Measurements from ENCODE around the gene CAMK4. TPM values are rescaled to one million over a fixed set of nuclear protein-coding genes. Genes with fewer than 3 reads are reported as not detected.
"Not testable (repeated sequence)": the region's sequence is repeated elsewhere in the genome, so short reads cannot be mapped to it uniquely, and the experiment has no call there.

The CAMK4 gene
- total RNA-seq, 1 experiment from 2014 or later: 19.3 TPM

DNA sequence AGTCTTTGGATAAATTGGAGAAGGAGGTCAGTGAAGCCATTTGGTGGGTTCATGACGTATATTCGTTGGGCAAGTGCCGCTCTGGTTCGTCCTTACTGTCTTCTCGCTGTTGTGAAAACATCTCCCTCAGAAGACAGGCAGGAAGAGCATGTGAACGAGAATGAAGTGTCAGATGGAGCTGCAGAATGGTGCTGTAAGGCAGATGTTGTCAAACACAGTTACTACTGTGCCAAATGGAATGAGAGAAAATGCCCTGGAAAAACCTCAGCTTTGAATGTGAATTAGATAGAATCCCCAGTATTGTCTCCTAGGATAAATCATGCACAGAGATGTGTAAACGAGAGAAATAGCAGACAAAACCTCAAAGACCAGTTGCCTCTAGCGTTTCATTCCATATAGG is 121.5 kb downstream of the CAMK4 start:
- no peak for DNase-seq
- Histone ChIP-seq H3K4me1 (peaks cover 6% of the 10 kb centered on the region; the same call in 1 of the 2 replicates), H3K4me3 (no peak overlapping the region), H3K27ac (no peak overlapping the region), H3K27me3 (no peaks in the 10 kb centered on the region), H3K36me3 (no peaks in the 10 kb centered on the region), H3K9me3 (replicated peaks) (no peaks in the 10 kb centered on the region; the same call in 1 of the 2 replicates)

DNA sequence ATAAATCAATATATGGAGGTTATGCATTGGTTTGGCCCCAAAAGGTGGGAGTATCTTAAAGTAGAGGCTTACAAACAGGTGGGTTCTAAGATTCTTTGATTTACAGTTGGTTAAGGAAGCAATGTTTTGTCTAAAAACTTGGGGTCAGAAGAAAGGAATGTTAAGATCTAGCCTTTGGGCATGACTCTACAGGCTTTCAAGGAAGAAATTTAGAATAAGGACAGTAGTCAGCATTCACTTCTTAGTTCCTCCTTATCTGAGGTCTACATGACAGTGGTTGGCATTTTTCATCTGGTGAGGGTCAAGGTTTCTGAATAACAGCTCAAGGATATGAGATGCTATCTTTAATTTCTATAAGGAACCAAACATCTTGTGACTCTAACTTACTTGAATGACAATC is 122.8 kb downstream of the CAMK4 start:
- H3K27me3 ChIP-seq: no peaks in the 10 kb centered on the region
- H3K36me3 ChIP-seq: no peaks in the 10 kb centered on the region
- no peak overlapping the region for H3K27ac ChIP-seq
- DNase-seq: no peak
- no peaks in the 10 kb centered on the region for H3K9me3 ChIP-seq (replicated peaks)
- H3K4me1 ChIP-seq: peaks cover 6% of the 10 kb centered on the region; the same call in 1 of the 2 replicates
- H3K4me3 ChIP-seq: no peak overlapping the region

DNA sequence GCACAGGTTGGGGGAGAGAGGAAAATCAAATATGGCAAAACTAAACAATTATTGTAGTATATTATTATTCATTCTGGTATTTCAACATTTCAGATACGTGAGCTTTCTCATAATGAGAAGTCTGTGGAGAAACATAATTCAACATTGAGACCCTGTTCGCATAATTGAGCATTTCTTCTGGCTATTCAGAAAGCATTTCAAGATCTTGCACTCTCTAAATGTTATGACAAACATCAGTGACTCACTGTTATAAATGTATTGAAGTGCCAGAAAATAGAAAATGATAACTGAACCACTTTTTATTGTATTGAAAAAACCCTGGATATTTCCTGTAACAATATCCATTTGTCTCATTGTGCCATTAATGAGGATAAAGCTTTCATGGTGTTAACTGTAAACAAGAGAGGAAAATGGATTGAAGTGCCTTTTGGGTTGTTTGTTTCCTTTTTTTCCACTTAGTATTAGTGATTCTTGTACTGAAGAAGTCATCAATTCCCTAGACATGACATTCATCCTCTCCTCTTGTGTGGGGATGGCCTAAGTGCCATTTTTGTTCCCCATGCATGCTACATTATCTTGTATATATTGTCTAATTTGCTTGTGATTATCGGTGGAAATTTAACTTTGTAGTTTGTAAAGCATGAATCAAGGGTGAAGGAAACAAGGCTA is 124.6 kb downstream of the CAMK4 start:
- Histone ChIP-seq H3K27ac (no peak overlapping the region), H3K4me1 (peaks cover 6% of the 10 kb centered on the region; the same call in 1 of the 2 replicates), H3K9me3 (replicated peaks) (no peaks in the 10 kb centered on the region), H3K4me3 (no peak overlapping the region), H3K27me3 (no peaks in the 10 kb centered on the region), H3K36me3 (no peaks in the 10 kb centered on the region)
- DNase-seq: no peak

DNA sequence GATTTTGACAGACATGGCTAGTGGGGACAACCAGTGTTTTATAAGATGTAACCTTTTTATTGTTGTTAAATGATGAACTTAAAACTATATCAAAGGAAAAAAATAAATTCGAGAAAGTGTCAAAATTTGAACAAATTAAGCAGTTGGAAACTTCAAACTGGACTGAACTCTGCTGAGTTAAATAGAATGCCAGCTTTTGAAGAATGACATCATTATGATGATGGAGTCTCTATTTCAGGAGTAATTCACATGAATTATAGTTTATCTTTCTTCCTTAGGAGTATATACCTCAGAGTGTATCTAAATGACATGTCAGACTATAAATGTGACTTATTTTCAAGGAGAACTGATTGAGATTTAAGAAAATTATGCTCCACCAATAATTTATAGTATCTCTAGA is 125.2 kb downstream of the CAMK4 start:
- Histone ChIP-seq H3K9me3 (replicated peaks) (no peaks in the 10 kb centered on the region), H3K27me3 (no peaks in the 10 kb centered on the region), H3K4me3 (no peak overlapping the region), H3K27ac (no peak overlapping the region), H3K36me3 (no peaks in the 10 kb centered on the region), H3K4me1 (peaks cover 6% of the 10 kb centered on the region; the same call in 1 of the 2 replicates)
- no peak for DNase-seq

DNA sequence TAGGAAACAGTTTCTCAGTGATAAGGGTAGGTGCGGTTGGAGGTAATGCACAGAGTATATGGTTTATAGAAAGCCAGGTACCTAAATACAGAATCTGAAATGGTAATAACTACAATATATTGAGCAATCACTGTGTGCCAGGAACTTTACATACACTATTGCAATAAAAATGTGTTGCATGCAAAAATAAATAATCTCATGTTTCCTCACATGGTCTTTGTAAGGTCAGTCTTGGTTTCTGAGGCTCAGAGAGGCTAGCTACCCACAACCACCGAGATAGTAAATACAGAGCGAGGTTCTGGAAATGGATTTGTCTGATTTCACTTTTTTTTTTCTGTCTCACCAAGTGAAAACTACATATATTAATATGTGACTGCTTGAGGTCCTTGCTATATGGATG is 128.9 kb downstream of the CAMK4 start:
- Histone ChIP-seq H3K27ac (no peak overlapping the region), H3K36me3 (no peaks in the 10 kb centered on the region), H3K27me3 (no peaks in the 10 kb centered on the region), H3K4me3 (no peak overlapping the region), H3K4me1 (no peaks in the 10 kb centered on the region), H3K9me3 (replicated peaks) (no peaks in the 10 kb centered on the region)
- no peak for DNase-seq

DNA sequence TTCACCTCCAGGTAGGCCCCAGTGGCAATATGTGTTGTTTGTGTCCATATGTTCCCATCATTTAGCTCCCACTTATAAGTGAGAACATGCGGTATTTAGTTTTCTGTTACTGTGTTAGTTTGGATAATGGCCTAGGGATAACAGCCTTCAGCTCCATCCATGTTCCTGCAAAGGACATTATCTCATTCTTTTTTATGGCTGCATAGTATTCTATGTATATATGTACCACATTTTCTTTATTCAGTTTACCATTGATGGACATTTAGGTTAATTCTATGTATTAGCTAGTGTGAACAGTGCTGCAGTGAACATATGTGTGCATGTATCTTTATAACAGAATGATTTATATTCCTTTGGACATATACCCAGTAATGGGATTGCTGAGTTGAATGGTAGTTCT is 134.5 kb downstream of the CAMK4 start:
- H3K4me1 ChIP-seq; H3K27me3 ChIP-seq; H3K36me3 ChIP-seq; H3K9me3 ChIP-seq (replicated peaks); H3K27ac ChIP-seq; H3K4me3 ChIP-seq; DNase-seq: not testable (repeated sequence)

DNA sequence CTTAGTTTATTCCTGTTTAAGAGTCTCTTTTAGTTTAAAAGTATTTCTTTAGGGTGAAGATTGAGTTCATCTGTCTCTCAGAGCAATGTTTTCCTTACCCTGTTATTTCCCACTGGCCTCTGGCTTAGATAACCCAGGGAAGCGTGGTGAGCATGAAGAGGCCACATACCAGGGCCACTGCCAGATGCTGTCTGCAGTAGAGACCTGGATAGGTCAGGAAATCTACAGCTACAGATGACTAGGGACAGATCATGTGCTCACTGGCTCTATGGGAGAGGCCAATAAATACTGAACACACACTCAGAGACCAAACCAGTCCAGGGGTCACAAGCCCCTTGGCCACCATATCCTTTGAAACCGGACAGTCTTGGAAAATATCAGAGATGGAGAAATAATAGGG is 136.0 kb downstream of the CAMK4 start:
- Histone ChIP-seq H3K27ac (no peak overlapping the region), H3K9me3 (replicated peaks) (no peaks in the 10 kb centered on the region), H3K4me1 (no peaks in the 10 kb centered on the region), H3K36me3 (peaks cover 2% of the 10 kb centered on the region; the same call in 1 of the 2 replicates), H3K27me3 (no peaks in the 10 kb centered on the region), H3K4me3 (no peak overlapping the region)
- DNase-seq: no peak

DNA sequence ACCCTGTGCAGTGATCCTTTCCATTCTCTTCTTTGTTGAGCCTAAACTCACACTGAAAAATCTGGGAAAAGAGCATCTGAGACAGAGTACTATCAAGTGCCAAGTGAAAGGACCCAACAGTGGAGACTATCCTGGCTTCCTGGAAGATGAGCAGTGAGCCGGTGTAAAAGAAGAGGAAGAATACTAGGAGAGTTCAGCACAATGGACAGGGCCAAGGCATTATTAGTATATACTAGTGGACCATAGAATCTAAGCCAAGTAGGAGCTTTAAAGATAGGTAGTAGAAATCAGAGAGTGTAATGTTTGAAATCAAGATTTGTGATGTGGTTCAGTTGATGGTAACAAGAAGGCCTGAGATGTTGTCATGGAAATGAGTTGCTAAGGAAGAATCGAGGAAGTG is 140.8 kb downstream of the CAMK4 start:
- DNase-seq: peak in 1 of 2 experiments; percentile 51
- H3K4me1 ChIP-seq: no peaks in the 10 kb centered on the region
- no peaks in the 10 kb centered on the region for H3K36me3 ChIP-seq
- H3K27me3 ChIP-seq: no peaks in the 10 kb centered on the region
- no peak overlapping the region for H3K27ac ChIP-seq
- no peak overlapping the region for H3K4me3 ChIP-seq
- H3K9me3 ChIP-seq (replicated peaks): no peaks in the 10 kb centered on the region

DNA sequence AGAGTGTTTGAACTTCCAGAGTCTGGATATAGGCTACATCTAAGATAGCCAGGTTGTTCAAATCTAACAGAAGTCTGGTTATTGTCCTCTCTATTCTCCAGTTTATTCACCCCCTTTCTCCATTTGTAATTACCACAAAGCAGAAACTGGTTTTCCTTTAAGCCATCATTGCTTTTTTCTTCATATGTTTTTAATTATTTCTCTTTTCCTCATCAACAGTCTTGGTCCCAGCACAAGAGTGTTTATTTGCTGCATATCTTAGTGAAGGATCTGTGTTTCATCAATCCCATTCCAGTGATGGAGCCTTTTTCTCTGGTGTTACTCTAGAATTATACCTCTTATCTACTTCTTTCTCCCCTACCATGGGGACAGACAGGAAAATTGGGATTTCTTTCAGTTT is 142.2 kb downstream of the CAMK4 start:
- H3K27ac ChIP-seq: no peak overlapping the region
- no peak for DNase-seq

DNA sequence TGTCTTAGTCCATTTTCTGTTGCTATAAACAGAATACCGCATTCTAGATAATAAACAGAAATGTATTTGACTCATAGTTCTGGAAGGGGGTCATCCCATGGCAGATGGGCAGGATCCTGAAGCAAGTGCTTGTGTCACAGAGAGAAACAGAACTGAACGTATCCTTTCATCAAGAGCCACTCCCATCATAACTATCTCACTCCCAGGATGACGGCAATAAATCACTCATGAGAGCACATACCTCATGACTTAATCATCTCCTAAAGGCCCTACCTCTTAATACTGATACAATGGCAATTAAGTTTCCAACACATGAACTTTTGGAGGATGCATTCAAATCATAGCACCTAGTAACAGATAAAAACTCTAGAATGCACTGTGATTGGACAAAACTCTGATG is 142.9 kb downstream of the CAMK4 start:
- Histone ChIP-seq H3K4me3 (no peak overlapping the region), H3K27me3 (no peaks in the 10 kb centered on the region), H3K9me3 (replicated peaks) (no peaks in the 10 kb centered on the region), H3K36me3 (no peaks in the 10 kb centered on the region), H3K27ac (no peak overlapping the region), H3K4me1 (no peaks in the 10 kb centered on the region)
- DNase-seq: no peak

More for the DNA sequence above, 142.2 kb downstream of the CAMK4 start:
- Histone ChIP-seq H3K4me1 (no peaks in the 10 kb centered on the region), H3K4me3 (no peak overlapping the region), H3K9me3 (replicated peaks) (no peaks in the 10 kb centered on the region), H3K27me3 (no peaks in the 10 kb centered on the region), H3K36me3 (no peaks in the 10 kb centered on the region)

DNA sequence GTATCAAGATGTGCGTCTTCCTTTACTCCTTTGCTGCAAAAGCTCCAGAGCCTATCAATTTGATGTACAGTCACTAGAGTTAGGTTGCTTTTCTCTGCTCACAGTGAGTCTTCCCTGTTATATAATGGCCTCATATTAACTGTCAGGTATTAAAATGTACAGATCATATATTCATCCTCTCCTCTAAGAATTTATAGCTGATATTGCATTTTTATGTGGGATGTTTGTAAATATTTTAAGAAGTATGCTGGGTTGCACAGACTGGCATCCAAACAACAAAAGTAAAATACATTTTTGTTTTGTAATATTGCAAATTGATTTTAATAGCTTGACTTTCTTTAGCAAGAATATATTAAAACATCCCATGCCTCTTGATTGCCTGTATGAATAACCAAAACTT is 148.6 kb downstream of the CAMK4 start:
- Histone ChIP-seq H3K36me3 (no peaks in the 10 kb centered on the region), H3K27me3 (no peaks in the 10 kb centered on the region), H3K27ac (no peak overlapping the region), H3K4me1 (no peaks in the 10 kb centered on the region), H3K4me3 (no peak overlapping the region), H3K9me3 (replicated peaks) (no peaks in the 10 kb centered on the region)
- DNase-seq: no peak

DNA sequence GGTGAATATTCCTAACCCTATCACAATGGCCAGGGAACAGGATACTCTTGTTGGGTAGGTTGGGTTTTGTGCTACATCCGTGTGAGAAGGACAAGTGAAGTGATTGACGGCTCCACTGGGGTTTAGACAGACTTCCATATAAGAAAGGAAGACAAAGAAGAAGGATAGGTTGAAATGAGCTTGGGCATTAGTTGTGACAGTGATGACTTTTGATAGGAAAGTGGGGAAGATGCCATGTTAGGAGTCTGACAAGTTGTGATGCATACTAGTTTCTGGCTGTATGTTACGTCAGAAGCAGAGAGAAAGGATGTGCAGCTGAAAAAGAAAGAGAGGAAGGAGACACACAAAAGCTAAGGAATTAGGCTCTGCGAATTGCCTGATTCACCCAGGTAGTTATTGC is 150.2 kb downstream of the CAMK4 start:
- no peak overlapping the region for H3K27ac ChIP-seq
- DNase-seq: no peak
- H3K9me3 ChIP-seq (replicated peaks): no peaks in the 10 kb centered on the region
- H3K36me3 ChIP-seq: no peaks in the 10 kb centered on the region
- no peak overlapping the region for H3K4me3 ChIP-seq
- H3K27me3 ChIP-seq: no peaks in the 10 kb centered on the region
- no peaks in the 10 kb centered on the region for H3K4me1 ChIP-seq

DNA sequence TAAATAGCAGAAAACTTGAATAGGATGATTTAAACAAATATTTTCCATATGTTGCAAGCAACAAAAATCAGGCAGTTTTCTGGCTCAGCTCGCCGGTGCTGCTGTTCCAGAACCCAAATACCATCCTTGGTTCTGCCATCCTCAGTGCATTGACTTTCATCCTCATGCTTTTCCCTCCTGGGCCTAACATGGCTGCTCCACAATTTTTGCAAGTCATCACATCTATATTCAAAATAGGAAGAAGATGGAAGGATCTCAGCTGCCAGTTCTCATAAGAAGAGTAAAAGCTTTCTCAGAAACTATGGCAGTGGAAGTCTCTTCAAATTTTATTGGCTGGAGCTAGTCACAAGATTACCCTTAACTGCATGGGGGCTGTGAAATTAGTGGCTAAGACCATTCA is 151.5 kb downstream of the CAMK4 start:
- Histone ChIP-seq H3K27ac (no peak overlapping the region), H3K4me1 (no peaks in the 10 kb centered on the region), H3K9me3 (replicated peaks) (no peaks in the 10 kb centered on the region), H3K27me3 (no peaks in the 10 kb centered on the region), H3K4me3 (no peak overlapping the region), H3K36me3 (no peaks in the 10 kb centered on the region)
- no peak for DNase-seq

DNA sequence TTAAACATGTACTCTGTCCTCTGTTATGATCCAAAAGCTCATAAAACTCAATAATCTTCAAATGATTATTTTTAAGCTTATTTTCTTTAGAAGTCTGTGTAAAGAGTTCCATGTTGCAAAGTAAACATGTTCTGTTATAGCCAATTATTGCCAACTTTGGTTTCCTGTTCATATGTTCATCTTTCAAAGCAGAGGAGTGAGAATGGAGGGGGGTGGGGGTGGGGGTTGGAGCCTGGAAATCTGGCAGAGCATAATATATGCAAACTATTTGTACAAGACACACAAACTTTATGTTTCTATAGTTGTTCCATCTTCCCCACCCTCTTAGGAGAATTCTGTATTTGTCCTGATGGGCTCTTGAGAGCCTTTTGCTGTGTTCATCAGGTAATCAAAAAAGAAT is 153.1 kb downstream of the CAMK4 start:
- H3K4me3 ChIP-seq: no peak overlapping the region
- H3K27me3 ChIP-seq: no peaks in the 10 kb centered on the region
- no peaks in the 10 kb centered on the region for H3K36me3 ChIP-seq
- no peak for DNase-seq
- H3K27ac ChIP-seq: no peak overlapping the region
- H3K4me1 ChIP-seq: no peaks in the 10 kb centered on the region
- no peaks in the 10 kb centered on the region for H3K9me3 ChIP-seq (replicated peaks)

DNA sequence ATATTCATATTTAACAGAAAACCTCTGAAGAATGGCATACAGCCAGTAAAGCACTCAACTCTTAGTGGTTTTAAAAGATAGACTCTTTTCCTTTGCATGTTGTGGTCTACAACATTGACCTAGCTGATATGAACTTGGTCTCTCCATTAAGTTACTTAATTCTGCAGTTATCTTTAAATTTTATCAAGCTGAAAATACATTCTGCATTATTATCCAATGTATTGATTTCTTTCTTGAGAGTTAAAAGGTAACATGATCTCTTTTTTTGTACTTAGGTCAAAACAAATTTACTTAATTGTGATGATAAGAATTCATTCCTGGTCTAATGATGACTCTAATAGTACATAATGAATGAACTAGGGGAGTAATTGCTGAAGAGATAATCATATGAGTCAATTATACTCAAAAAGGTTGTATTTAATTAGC is 155.2 kb downstream of the CAMK4 start:
- Histone ChIP-seq H3K27me3 (no peaks in the 10 kb centered on the region), H3K4me3 (no peak overlapping the region), H3K27ac (no peak overlapping the region), H3K9me3 (replicated peaks) (no peaks in the 10 kb centered on the region), H3K4me1 (peaks cover 11% of the 10 kb centered on the region), H3K36me3 (no peaks in the 10 kb centered on the region)
- DNase-seq: no peak

DNA sequence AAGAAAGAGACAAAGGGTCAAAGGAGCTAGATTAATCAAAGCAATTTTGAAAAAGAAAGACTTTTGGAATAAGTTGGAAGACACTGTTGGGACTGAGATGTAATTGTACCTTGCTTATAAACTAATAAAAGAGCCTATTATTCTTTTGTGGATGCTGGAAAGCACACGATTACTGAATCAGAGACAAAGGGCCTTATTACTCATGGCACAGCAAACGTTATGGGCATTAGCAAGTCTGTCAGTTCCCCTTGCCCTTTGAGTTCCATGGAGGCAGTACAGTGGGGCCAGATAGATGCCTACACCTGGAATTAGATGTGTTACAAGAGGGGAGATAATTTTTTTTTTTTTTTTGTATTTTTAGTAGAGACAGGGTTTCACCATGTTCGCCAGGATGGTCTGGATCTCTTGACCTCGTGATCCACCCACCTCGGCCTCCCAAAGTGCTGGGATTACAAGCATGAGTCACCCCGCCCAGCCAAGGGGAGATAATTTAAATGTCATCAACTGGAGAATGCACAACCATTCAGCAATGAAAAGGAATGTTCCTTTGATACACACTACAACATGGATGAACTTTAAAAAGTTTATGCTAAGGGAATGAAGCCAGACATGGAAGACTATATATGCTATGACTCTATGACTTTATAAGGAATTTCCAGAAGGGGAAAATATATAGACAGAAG is 159.2 kb downstream of the CAMK4 start:
- DNase-seq: no peak
- H3K4me1 ChIP-seq: peaks cover 34% of the 10 kb centered on the region
- H3K27ac ChIP-seq: no peak overlapping the region
- H3K36me3 ChIP-seq: no peaks in the 10 kb centered on the region
- no peak overlapping the region for H3K4me3 ChIP-seq
- no peaks in the 10 kb centered on the region for H3K27me3 ChIP-seq
- no peaks in the 10 kb centered on the region for H3K9me3 ChIP-seq (replicated peaks)
